NB4 (cell line): ENCODE data around the gene MDM2.

Experiments used
- MYC ChIP-seq: IDR thresholded peaks from 2 replicates; pipeline ENCODE4 v1.6.1; 2011; ENCODE audit warnings: low read depth, low read length
- POLR2A ChIP-seq: IDR thresholded peaks from 2 replicates; pipeline ENCODE4 v1.6.1; 2011; ENCODE audit warnings: mild to moderate bottlenecking; ENCODE audit not compliant: insufficient read length; ENCODE audit errors: extremely low read depth
- TF ChIP-seq, protein P1 (sequence below): IDR thresholded peaks from one replicate; pipeline ENCODE4 v1.5.1; 2012; ENCODE audit warnings: low read depth, low read length
- TF ChIP-seq, protein P2 (sequence below): IDR thresholded peaks from 2 replicates; pipeline ENCODE4 v1.6.1; 2011; ENCODE audit warnings: low read depth, low read length

DNA sequence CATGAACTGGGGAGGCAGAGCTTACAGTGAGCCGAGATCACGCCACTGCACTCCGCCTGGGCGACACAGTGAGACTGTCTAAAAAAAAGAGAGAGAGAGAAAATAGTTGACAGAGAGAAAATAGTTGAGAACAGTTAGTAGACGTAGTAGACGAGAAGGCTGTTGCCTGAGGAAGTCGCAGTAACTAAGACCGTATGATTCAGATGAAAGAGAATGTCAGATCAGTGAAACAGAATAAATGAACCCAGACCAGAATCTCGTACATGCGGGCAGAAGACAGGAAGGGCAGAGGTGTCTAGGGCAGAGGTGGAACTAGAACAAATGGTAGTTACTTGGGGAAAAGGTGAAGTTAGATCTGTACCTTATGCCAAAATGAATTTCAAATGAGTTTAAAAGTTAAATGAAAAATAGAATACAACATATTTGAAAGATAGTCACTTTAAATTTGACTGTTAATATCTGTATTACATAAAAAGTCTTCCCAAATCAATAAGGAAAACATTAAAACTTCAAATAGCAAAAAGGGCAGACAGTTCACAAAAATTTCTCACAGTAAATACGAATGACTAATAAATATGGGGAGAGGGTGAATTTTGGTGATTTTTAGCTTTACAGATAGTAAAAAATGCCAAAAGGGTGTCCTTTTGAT lies 17.7 kb downstream of the MDM2 start:
- TF ChIP-seq, protein P1, sequence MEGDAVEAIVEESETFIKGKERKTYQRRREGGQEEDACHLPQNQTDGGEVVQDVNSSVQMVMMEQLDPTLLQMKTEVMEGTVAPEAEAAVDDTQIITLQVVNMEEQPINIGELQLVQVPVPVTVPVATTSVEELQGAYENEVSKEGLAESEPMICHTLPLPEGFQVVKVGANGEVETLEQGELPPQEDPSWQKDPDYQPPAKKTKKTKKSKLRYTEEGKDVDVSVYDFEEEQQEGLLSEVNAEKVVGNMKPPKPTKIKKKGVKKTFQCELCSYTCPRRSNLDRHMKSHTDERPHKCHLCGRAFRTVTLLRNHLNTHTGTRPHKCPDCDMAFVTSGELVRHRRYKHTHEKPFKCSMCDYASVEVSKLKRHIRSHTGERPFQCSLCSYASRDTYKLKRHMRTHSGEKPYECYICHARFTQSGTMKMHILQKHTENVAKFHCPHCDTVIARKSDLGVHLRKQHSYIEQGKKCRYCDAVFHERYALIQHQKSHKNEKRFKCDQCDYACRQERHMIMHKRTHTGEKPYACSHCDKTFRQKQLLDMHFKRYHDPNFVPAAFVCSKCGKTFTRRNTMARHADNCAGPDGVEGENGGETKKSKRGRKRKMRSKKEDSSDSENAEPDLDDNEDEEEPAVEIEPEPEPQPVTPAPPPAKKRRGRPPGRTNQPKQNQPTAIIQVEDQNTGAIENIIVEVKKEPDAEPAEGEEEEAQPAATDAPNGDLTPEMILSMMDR = no peak
- no peak for TF ChIP-seq POLR2A
- TF ChIP-seq, protein P2, sequence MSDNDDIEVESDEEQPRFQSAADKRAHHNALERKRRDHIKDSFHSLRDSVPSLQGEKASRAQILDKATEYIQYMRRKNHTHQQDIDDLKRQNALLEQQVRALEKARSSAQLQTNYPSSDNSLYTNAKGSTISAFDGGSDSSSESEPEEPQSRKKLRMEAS = no peak
- TF ChIP-seq MYC = no peak
